ENCODE results near the gene CDH4. TPM values are rescaled to one million over a fixed set of nuclear protein-coding genes. Genes with fewer than 3 reads are reported as not detected.

Gene CDH4
- total RNA-seq, 1 donor from 2014 or later, result 12.1 TPM

DNA sequence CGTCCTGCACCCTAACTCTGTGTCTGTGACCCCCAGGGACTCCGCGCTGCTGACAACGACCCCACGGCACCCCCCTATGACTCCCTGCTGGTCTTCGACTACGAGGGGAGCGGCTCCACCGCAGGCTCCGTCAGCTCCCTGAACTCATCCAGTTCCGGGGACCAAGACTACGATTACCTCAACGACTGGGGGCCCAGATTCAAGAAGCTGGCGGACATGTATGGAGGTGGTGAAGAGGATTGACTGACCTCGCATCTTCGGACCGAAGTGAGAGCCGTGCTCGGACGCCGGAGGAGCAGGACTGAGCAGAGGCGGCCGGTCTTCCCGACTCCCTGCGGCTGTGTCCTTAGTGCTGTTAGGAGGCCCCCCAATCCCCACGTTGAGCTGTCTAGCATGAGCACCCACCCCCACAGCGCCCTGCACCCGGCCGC is 684.7 kb downstream of the CDH4 start:
- H3K27me3 ChIP-seq (ENCODE audit: control insufficient read depth, insufficient read depth, low read length), result no peaks in the 10 kb centered on the region
- no peaks in the 10 kb centered on the region for H3K36me3 ChIP-seq (ENCODE audit: control insufficient read depth, insufficient read depth, low read length)
- DNase-seq (ENCODE audit: low read depth) (no peak), FAIRE-seq (no peak)
- H3K4me3 ChIP-seq (ENCODE audit: low read depth, low read length), result no peak overlapping the region
- TF ChIP-seq, protein P1, sequence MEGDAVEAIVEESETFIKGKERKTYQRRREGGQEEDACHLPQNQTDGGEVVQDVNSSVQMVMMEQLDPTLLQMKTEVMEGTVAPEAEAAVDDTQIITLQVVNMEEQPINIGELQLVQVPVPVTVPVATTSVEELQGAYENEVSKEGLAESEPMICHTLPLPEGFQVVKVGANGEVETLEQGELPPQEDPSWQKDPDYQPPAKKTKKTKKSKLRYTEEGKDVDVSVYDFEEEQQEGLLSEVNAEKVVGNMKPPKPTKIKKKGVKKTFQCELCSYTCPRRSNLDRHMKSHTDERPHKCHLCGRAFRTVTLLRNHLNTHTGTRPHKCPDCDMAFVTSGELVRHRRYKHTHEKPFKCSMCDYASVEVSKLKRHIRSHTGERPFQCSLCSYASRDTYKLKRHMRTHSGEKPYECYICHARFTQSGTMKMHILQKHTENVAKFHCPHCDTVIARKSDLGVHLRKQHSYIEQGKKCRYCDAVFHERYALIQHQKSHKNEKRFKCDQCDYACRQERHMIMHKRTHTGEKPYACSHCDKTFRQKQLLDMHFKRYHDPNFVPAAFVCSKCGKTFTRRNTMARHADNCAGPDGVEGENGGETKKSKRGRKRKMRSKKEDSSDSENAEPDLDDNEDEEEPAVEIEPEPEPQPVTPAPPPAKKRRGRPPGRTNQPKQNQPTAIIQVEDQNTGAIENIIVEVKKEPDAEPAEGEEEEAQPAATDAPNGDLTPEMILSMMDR (IDR thresholded peaks at IDR 0.05; ENCODE audit: insufficient read depth, low read length, severe bottlenecking), result no peak

- DNase-seq (ENCODE audit: low read depth) (no peak), FAIRE-seq (no peak)
- Histone ChIP-seq H3K4me3 (ENCODE audit: low read depth, low read length) (no peak overlapping the region), H3K36me3 (ENCODE audit: control insufficient read depth, insufficient read depth, low read length) (no peaks in the 10 kb centered on the region), H3K27me3 (ENCODE audit: control insufficient read depth, insufficient read depth, low read length) (no peaks in the 10 kb centered on the region)
- TF ChIP-seq, protein P1 (IDR thresholded peaks at IDR 0.05; ENCODE audit: insufficient read depth, low read length, severe bottlenecking), result no peak
Measured at GRCh38 chr20:61937146-61937962, 685.3 kb downstream of the CDH4 start.

DNA sequence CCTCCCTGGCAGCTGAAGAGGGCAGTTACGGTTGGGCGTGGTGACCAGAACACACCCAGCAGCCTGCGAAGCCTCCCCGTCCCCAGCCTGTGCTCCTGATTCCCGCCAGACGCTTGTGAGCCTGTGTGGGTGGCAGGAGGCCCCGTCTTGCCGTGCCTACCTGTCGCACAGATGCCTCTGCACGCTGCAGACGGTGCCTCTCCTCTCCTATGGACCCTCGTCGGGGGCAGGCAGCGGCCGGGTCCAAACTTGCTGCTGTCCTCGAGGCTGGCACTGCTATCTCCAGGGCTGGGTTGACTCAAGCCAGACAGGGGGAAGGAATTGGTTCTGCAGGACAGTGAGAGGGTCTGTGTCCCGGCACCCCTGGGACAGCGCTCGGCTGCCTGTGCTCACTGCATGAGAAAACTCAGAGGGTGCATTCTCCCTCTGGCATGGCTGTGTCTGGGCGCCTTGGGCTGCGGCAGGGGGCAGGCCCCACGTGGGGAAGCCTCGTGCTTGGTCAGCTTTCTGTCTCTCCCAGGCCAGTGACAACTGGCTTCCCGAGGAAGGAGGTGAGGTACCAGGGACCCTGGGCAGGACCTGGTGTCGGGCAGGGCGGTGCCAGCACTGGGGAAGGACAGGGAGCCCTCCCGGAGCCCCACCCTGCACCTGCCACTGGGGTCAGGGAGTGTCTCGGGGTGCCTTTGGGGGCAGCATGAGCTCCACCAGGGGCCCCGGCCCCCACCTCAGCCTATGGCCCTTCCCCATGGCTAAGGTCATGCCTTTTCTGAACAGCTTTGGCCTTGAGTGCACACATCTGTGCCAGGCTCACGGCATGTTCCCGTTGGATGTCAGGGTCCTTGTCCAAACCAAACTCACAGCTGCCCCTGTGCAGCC is 686.1 kb downstream of the CDH4 start:
- no peak for FAIRE-seq
- H3K27me3 ChIP-seq (ENCODE audit: control insufficient read depth, insufficient read depth, low read length), result no peaks in the 10 kb centered on the region

DNA sequence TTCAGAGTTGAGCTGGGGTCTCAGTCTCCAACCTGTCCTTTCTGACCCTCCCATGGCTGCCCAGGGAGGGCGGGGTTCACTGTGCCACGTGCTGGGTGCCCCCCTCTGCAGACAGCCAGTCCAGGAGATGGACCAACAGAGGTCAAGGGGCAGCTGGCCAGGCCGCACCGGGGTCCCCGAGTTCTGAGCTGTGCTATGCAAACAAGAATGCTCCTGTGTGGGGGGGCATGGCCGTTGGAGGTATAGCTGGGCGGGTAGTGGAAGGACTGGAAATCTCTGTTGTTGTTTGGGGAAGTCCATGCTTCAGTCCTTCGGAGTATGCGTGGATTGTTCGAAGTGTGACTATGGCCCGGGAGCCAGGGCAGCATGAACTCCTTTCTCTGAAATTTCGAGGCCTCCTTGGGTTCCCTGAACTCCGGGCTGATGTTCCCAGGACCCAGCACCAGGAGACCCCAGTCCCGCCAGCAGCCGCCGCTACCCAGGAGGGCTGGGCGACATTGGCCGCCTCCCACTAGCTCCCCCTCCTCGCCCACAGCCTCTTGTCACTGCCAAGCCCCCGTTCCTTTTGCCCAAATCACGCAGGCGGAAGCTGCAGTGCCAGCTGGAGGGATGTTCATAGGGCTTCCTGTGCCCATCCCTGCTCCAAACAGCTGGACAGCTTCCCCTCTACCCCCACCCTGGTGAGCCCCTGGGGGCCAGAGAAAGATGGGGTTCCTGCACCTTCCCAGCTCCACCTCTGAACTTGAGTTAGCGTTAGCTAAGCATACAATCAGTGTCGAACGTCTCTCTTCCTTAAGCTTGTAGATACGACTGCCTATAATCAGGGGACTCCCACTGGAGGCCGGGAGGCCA is 687.0 kb downstream of the CDH4 start:
- DNase-seq (ENCODE audit: low read depth), result no peak
- H3K27me3 ChIP-seq (ENCODE audit: control insufficient read depth, insufficient read depth, low read length), result no peaks in the 10 kb centered on the region
- H3K36me3 ChIP-seq (ENCODE audit: control insufficient read depth, insufficient read depth, low read length), result no peaks in the 10 kb centered on the region
- no peak overlapping the region for H3K4me3 ChIP-seq (ENCODE audit: low read depth, low read length)
- TF ChIP-seq, protein P1 (IDR thresholded peaks at IDR 0.05; ENCODE audit: insufficient read depth, low read length, severe bottlenecking), result no peak
- no peak for FAIRE-seq

More for the DNA sequence above, 686.1 kb downstream of the CDH4 start:
- no peak for DNase-seq (ENCODE audit: low read depth)
- Histone ChIP-seq H3K4me3 (ENCODE audit: low read depth, low read length) (no peak overlapping the region), H3K36me3 (ENCODE audit: control insufficient read depth, insufficient read depth, low read length) (no peaks in the 10 kb centered on the region)
- TF ChIP-seq, protein P1 (IDR thresholded peaks at IDR 0.05; ENCODE audit: insufficient read depth, low read length, severe bottlenecking), result no peak

GRCh38 chr20:61939691-61940360 is 687.8 kb downstream of the CDH4 start:
- DNase-seq (ENCODE audit: low read depth) (no peak), FAIRE-seq (no peak)
- TF ChIP-seq, protein P1 (IDR thresholded peaks at IDR 0.05; ENCODE audit: insufficient read depth, low read length, severe bottlenecking), result no peak
- Histone ChIP-seq H3K27me3 (ENCODE audit: control insufficient read depth, insufficient read depth, low read length) (no peaks in the 10 kb centered on the region), H3K36me3 (ENCODE audit: control insufficient read depth, insufficient read depth, low read length) (no peaks in the 10 kb centered on the region), H3K4me3 (ENCODE audit: low read depth, low read length) (no peak overlapping the region)
